Esophagus (tissue), 2 donors: ENCODE results near the gene FTCD. TPM values are rescaled to one million over a fixed set of nuclear protein-coding genes. Genes with fewer than 3 reads are reported as not detected.

Experiments
- H3K27ac ChIP-seq, 2 donors: one replicate each; pipeline ENCODE4 v1.5.1; 2013; ENCODE audit warnings: low read depth in 2 of 2, mild to moderate bottlenecking in 2 of 2, inconsistent platforms in 1 of 2, low read length in 1 of 2, moderate library complexity in 1 of 2
- H3K27me3 ChIP-seq, 2 donors: one replicate each; pipeline ENCODE4 v1.6.1; 2013; ENCODE audit warnings: low read length in 2 of 2, control low read depth in 1 of 2, mild to moderate bottlenecking in 1 of 2; ENCODE audit not compliant: insufficient read depth in 2 of 2, control insufficient read depth in 1 of 2
- H3K36me3 ChIP-seq, 2 donors: one replicate each; pipeline ENCODE4 v1.6.1; 2013; ENCODE audit warnings: low read length in 1 of 2; ENCODE audit not compliant: control insufficient read depth in 2 of 2, insufficient read depth in 2 of 2
- H3K4me1 ChIP-seq, 2 donors: one replicate each; pipeline ENCODE4 v1.6.1; 2013; ENCODE audit warnings: low read length in 1 of 2; ENCODE audit not compliant: control insufficient read depth in 2 of 2, insufficient read depth in 2 of 2
- H3K4me3 ChIP-seq, 2 donors: one replicate each; pipeline ENCODE4 v1.5.1; 2013; ENCODE audit warnings: low read length in 2 of 2, mild to moderate bottlenecking in 2 of 2, low read depth in 1 of 2, moderate library complexity in 1 of 2
- H3K9me3 ChIP-seq, 2 donors: one replicate each; pipeline ENCODE4 v1.6.1; 2013; ENCODE audit warnings: mild to moderate bottlenecking in 2 of 2, low read depth in 1 of 2, low read length in 1 of 2, moderate library complexity in 1 of 2; ENCODE audit not compliant: control insufficient read depth in 2 of 2, insufficient read depth in 1 of 2
- WGBS, 2 donors: extraction: QIAGEN DNeasy Blood & Tissue Kit; methylation state at CpG; one replicate each; pipeline ENCODE4 v1.1.7; 2013; 5-methylcytosine and 5-hydroxymethylcytosine counted together
- polyA plus RNA-seq, 2 donors: library from polyadenylated mRNA; stranded (reverse); fragments of 200-250 nt; gene quantifications; one replicate each; pipeline ENCODE4 v1.2.3, GENCODE V29; 2013
- donor health status: healthy with polysubstance abuse.
- donor health status: Bipolar disorder and iron deficiency.

FTCD gene
- polyA plus RNA-seq, 2 donors: 0.33 to 0.39 TPM

DNA sequence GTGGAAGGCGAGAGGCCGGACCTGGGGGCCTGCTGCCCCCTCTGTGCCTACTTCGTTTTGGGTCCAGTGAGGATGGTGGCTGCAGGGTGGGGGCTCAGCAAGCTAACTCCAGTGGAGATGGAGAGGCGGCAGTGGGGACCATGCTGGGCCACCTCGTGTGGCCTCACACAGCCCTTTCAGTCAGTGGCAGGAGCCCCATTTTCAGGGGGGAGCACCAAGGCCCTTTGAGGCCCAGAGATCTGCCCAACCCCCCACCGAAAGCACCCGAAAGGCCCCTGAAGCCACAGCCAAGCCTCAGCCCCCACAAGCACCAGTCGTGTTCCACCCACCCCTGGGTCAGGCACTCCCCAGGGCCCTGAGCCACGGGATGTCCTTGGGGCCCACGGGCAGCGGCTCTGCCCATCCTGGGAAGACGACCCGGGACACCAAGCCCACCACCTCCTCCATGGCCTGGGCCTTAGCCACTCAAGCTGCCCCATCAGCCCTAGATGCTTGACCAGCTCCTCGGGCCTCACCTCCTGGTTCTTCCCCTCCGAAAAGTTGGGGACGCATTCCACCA lies 345 bp downstream of the FTCD start:
- H3K9me3 ChIP-seq: no peaks in the 10 kb centered on the region
- no peaks in the 10 kb centered on the region for H3K27me3 ChIP-seq
- peaks cover 0 to 4% of the 10 kb centered on the region in 2 donors for H3K4me1 ChIP-seq
- no peak overlapping the region for H3K27ac ChIP-seq
- no peaks in the 10 kb centered on the region for H3K36me3 ChIP-seq
- WGBS, 2 donors: 85 to 87% methylated on average over 16 of the region's 16 CpGs
- H3K4me3 ChIP-seq: no peak overlapping the region

- whole genome bisulfite sequencing, 2 donors: 89 to 91% methylated on average over 39 of the region's 39 CpGs
- no peak overlapping the region for H3K4me3 ChIP-seq
- H3K4me1 ChIP-seq: peaks cover 0 to 4% of the 10 kb centered on the region in 2 donors
Measured at GRCh38 chr21:46154155-46154954, 1.0 kb downstream of the FTCD start.

DNA sequence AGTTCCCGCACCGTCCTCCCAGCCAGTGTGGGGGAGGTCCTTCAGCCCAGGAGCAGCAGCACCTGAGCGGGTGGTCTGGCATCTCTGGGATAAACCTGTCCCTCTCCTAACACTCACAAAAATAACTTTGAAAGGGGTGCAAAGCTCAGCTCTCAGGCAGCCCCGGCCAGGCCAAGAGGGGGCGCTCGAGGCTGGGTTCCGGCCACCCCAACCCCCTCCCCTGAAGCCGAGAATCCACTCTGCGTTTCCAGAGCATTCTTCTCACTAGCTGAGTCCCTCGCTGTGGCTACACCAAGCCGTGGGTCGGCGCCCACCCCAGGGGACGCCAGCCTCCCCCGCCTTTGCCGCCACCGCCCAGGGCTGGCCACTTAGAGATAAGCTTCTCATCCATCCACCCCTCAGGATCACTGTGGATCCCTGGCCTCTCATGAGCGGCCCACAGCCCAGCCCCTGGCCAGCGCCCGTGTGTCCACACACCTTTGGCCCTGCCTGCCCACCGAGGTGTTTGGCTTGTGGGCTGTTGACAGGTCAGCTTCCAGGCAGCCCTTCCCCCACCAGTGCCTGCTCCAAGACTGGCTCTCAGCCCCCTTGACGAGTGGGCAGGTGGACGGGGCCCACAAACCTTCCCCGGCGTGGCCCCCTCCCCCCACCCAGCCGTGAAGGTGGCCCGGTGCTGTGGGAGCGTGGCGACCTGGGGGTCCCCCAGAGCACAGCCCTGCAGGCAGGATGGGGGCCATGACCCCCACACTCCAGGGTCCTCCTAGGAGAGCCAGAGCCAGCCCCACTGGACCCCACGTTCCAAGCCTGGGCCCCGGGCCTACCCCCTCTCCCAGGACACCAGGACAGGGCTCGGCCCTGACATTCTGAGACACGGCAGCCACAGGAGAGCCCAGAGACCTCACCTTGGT lies 1.9 kb downstream of the FTCD start:
- H3K27ac ChIP-seq: no peak overlapping the region
- no peak overlapping the region for H3K4me3 ChIP-seq
- 29 to 36% methylated on average over 26 to 33 of the region's 33 CpGs for WGBS, 2 donors

More at GRCh38 chr21:46154155-46154954, 1.0 kb downstream of the FTCD start:
- Histone ChIP-seq H3K36me3 (no peaks in the 10 kb centered on the region), H3K27ac (no peak overlapping the region), H3K9me3 (no peaks in the 10 kb centered on the region), H3K27me3 (no peaks in the 10 kb centered on the region)

DNA sequence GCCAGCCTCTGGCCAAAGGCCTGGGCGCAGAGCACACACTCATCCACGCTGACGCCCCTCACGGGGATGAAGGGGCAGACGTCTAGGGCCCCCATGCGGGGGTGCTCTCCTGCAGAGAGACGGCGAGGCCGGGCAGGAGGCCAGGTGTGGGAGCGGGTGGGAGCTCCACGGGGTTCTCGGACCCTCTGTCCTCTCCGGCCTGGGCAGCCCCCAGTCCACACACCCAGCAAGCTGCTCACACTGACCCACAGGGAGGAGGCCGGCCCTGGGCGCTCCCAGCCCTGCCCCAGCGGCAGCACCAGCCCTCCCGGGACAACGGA lies 2.5 kb downstream of the FTCD start:
- H3K27me3 ChIP-seq: no peaks in the 10 kb centered on the region
- H3K27ac ChIP-seq: no peak overlapping the region
- H3K9me3 ChIP-seq: no peaks in the 10 kb centered on the region
- H3K36me3 ChIP-seq: no peaks in the 10 kb centered on the region
- WGBS, 2 donors: 23 to 26% methylated on average over 11 to 18 of the region's 18 CpGs
- no peak overlapping the region for H3K4me3 ChIP-seq
- peaks cover 0 to 4% of the 10 kb centered on the region in 2 donors for H3K4me1 ChIP-seq

More for the DNA sequence above, 1.9 kb downstream of the FTCD start:
- H3K9me3 ChIP-seq: no peaks in the 10 kb centered on the region
- no peaks in the 10 kb centered on the region for H3K27me3 ChIP-seq
- peaks cover 0 to 4% of the 10 kb centered on the region in 2 donors for H3K4me1 ChIP-seq
- H3K36me3 ChIP-seq: no peaks in the 10 kb centered on the region

- Histone ChIP-seq H3K4me1 (peaks cover 0 to 4% of the 10 kb centered on the region in 2 donors), H3K4me3 (no peak overlapping the region), H3K27ac (no peak overlapping the region), H3K9me3 (no peaks in the 10 kb centered on the region), H3K27me3 (no peaks in the 10 kb centered on the region), H3K36me3 (no peaks in the 10 kb centered on the region)
- 79 to 85% methylated on average over 41 to 45 of the region's 45 CpGs for WGBS, 2 donors
Measured at GRCh38 chr21:46151989-46152926, 3.1 kb downstream of the FTCD start.

GRCh38 chr21:46151261-46151988 lies 4.0 kb downstream of the FTCD start:
- Histone ChIP-seq H3K9me3 (no peaks in the 10 kb centered on the region), H3K27ac (no peak overlapping the region), H3K36me3 (no peaks in the 10 kb centered on the region), H3K4me3 (no peak overlapping the region), H3K27me3 (no peaks in the 10 kb centered on the region), H3K4me1 (peaks cover 0 to 4% of the 10 kb centered on the region in 2 donors)
- 84 to 86% methylated on average over 47 of the region's 47 CpGs for whole genome bisulfite sequencing, 2 donors

DNA sequence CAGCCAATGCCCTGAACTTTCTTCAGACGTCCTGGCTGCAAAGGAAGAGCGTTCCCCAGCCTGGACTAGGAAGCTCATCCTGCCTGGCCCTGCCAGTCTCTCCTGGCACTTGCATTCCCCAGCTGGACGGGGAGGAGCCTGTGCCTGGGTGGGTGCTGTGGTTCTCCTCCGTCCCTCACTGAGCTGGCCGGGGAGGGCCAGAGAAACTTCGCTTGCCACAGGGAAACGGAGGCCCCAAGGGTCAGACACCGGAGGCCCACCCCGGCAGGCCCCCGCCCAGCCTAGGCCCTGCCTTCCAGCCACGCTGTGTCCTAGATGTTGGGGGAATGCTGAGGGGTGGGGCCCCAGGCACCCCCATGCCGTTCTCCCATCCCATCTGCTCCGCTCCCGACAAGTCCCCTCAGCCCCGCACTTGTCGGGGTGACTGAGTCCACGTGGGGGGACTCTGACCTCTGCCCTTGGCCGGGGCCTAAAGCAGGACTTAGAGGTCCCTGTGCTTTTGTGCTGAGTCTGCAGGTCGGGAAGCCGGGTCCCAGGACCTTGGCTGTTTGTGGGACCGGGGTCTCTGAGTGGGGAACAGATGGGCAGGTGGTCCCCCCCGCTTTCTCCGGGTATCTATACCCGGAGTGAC lies 4.8 kb downstream of the FTCD start:
- no peaks in the 10 kb centered on the region for H3K27me3 ChIP-seq
- H3K9me3 ChIP-seq: no peaks in the 10 kb centered on the region
- no peak overlapping the region for H3K4me3 ChIP-seq
- 80 to 85% methylated on average over 24 of the region's 24 CpGs for WGBS, 2 donors
- peaks cover 0 to 4% of the 10 kb centered on the region in 2 donors for H3K4me1 ChIP-seq
- H3K36me3 ChIP-seq: no peaks in the 10 kb centered on the region
- H3K27ac ChIP-seq: no peak overlapping the region

- H3K9me3 ChIP-seq: no peaks in the 10 kb centered on the region
- no peaks in the 10 kb centered on the region for H3K27me3 ChIP-seq
- H3K36me3 ChIP-seq: no peaks in the 10 kb centered on the region
- H3K4me3 ChIP-seq: no peak overlapping the region
- H3K4me1 ChIP-seq: peaks cover 0 to 4% of the 10 kb centered on the region in 2 donors
- H3K27ac ChIP-seq: no peak overlapping the region
- 70 to 72% methylated on average over 18 to 19 of the region's 19 CpGs for WGBS, 2 donors
Measured at GRCh38 chr21:46150073-46150472, 5.3 kb downstream of the FTCD start.
